Measurements from ENCODE around the gene PRDM15.

The PRDM15 gene

DNA sequence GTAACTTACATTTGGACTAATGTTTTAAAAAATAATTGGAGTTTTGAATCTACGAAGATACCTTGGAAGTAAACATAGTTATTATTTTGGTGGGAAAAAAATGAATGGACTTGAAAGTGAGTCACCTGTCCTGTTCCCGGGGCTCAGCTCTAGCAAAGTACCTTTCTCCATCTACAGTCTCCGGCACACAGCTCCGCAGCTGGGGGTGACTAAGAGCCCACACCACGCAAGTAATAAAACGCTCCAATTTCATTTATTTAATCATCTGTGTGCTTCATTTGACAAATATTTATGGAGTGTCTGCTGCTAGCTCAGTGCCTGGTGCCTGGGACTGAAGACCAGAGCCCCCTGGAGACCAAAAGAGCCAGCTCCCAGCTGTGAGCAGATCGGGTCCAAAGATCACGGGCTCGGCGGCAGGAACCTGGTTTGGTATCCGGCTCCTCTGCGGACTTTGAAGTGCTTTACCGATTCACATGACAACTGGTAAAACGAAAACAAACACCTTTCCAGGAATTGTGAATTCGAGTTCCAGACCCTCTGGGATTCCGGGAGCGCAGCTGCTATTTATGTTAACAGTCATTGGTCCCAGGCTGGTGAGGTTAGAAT is 110.6 kb downstream of the PRDM15 start:
- H3K9me3 ChIP-seq, result no peaks in the 10 kb centered on the region
- peaks cover 0 to 24% (median 14%) of the 10 kb centered on the region in 4 donors for H3K4me1 ChIP-seq
- TF ChIP-seq, protein P1, sequence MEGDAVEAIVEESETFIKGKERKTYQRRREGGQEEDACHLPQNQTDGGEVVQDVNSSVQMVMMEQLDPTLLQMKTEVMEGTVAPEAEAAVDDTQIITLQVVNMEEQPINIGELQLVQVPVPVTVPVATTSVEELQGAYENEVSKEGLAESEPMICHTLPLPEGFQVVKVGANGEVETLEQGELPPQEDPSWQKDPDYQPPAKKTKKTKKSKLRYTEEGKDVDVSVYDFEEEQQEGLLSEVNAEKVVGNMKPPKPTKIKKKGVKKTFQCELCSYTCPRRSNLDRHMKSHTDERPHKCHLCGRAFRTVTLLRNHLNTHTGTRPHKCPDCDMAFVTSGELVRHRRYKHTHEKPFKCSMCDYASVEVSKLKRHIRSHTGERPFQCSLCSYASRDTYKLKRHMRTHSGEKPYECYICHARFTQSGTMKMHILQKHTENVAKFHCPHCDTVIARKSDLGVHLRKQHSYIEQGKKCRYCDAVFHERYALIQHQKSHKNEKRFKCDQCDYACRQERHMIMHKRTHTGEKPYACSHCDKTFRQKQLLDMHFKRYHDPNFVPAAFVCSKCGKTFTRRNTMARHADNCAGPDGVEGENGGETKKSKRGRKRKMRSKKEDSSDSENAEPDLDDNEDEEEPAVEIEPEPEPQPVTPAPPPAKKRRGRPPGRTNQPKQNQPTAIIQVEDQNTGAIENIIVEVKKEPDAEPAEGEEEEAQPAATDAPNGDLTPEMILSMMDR (IDR thresholded peaks at IDR 0.05), result peak in 1 of 2 experiments; percentile 16
- peak overlapping the region; percentile 65 to 90 for H3K4me3 ChIP-seq
- peaks cover 0 to 13% of the 10 kb centered on the region in 2 donors for H3K27me3 ChIP-seq
- H3K27ac ChIP-seq, result peak overlapping the region; percentile 81 to 83
- H3K36me3 ChIP-seq, result no peaks in the 10 kb centered on the region
- intact Hi-C loops (cut with DNase I; ENCODE audit: low total_unique reads), result no loop called here
- peak in 1 of 2 donors; percentile 75 for DNase-seq

DNA sequence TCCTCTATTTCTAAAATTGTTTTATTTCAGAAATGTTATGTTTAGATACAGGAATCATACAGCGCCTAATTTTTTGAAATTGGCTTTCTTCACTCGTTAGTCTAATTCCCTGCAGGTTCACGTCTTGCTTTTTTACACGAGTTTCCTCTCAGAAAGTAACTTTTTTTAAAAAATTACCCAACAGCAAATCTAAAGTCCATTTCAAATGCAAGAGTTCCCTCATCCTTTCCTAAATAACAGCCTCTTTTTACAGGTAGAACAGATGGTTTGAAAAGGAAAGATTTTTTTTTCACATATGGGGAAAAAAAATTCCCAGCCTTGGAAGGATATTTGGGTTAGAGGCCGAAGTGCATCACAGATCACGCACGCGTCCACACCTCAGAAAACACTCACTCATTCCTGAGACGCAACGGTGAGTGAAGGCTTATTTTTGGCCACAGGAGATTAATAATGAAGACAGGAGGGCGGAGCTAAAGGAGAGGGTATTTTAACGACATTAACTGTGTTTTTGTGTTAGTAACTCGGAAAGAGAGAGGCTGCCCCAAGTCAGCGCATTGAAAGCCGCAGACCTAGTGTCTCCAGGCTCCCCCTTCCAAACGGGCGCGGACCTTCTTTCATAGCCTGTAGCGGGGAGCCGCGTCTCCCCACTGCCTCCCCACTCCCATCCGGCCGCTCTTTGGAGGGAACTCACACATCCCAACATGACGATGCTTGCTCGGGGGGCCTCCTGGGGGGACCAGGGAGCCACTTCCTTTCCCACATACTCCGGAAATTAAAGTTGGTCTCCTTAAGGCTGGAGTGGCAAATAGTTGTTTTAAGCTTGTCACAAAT is 111.3 kb downstream of the PRDM15 start:
- Histone ChIP-seq H3K27me3 (peaks cover 0 to 13% of the 10 kb centered on the region in 2 donors), H3K27ac (peak overlapping the region; percentile 81 to 83), H3K4me1 (peaks cover 0 to 28% (median 16%) of the 10 kb centered on the region in 4 donors), H3K4me3 (peak overlapping the region; percentile 65 to 90), H3K9me3 (no peaks in the 10 kb centered on the region), H3K36me3 (no peaks in the 10 kb centered on the region)
- intact Hi-C loops (cut with DNase I; ENCODE audit: low total_unique reads), result no loop called here
- TF ChIP-seq, protein P1 (IDR thresholded peaks at IDR 0.05), result no peak
- DNase-seq, result peak in 1 of 2 donors; percentile 63

DNA sequence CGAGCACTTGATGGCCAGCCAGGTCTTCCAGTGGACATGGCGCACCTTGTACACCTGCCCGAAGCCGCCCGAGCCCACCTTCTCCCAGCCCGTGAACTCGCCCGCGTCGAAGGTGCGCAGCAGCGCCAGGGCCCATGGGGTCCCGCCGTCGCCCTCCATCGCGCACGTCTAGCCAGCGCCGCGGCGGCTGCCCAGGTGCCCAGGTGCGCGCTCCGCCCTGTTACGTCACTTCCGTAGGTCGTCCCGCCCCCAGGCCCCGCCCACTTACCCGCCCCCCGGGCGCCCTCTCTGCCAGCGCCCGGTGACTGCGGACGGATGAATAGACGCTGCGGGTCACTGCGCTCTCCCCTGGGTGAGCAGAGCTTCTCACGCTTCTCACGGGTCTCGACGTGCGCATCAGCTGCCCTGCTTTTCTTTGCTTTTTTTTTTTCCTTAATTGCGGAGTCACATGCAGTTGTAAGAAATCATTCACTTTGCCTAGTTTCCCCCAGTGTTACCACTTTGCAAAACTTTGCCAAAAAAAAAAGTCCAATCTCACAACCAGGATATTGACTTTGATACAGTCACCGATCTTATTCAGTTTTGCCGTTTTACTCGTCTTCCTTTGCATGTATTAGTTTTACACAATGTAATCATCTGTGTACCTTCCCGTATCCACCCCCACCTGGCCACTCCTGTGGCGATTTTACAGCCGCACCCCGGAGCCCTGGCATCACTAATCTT is 112.1 kb downstream of the PRDM15 start, which contains the start of gene RIPK4:
Gene RIPK4 (minus strand): TSS at position 170 of the 723 bp plus-strand sequence. CDS start 11 bp downstream, at position 159.
- no peaks in the 10 kb centered on the region for H3K36me3 ChIP-seq
- peaks cover 0 to 35% (median 20%) of the 10 kb centered on the region in 4 donors for H3K4me1 ChIP-seq
- no peaks in the 10 kb centered on the region for H3K9me3 ChIP-seq
- intact Hi-C loops (cut with DNase I; ENCODE audit: low total_unique reads), result no loop called here
- peak within 1 kb of the TSS; percentile 81 to 83 for H3K27ac ChIP-seq
- TF ChIP-seq, protein P1 (IDR thresholded peaks at IDR 0.05), result no peak
- peaks cover 0 to 13% of the 10 kb centered on the region in 2 donors for H3K27me3 ChIP-seq
- peak within 1 kb of the TSS; percentile 65 to 90 for H3K4me3 ChIP-seq
- DNase-seq, result peak in 1 of 2 donors; percentile 83

DNA sequence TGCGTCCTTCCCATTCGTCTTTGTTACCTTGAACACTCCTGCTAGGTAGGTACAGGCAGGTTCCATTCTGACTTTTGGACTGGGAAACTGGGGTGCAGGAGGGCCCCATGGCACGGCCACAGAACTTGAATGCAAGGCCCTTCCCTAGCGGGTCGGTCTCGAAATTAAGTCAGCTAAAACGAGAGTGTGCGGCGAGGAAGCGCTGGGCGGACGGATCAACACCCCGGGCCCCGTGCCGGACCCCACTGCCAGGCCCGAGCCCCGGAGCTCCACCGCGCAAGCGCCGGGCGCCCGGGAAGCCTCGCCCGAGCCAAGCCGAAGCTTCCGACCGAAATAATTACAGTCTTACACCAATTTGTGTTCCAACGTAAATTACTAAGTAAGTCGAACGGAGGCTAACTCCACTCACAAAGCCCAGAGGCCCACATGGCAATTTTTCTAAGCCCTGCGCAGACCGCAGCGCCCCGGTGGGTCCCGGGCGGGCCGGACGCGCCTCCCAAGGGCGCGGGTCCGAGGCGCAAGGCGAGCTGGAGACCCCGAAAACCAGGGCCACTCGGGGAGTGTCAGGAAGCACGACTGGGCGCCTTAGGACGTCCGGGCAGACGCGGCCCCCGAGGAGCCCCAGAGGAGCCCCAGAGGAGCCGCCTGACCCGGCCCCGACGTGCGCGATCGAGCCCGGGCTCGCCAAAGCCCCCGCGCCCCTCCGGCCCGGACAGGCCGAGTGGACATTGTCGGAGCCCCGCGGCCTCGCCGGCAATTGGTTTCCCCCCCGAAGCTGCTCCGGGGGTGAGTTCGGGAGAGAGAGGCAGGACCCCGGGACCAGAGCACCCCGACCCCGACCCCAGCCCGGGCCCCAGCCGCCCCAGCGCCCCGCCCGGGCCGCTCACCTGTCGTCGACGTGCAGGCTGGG is 112.9 kb downstream of the PRDM15 start:
- H3K36me3 ChIP-seq, result no peaks in the 10 kb centered on the region
- H3K4me3 ChIP-seq, result peak overlapping the region; percentile 65 to 90
- H3K9me3 ChIP-seq, result no peaks in the 10 kb centered on the region
- DNase-seq, result no peak
- peak overlapping the region; percentile 81 to 83 for H3K27ac ChIP-seq
- H3K27me3 ChIP-seq, result peaks cover 0 to 13% of the 10 kb centered on the region in 2 donors
- intact Hi-C loops (cut with DNase I; ENCODE audit: low total_unique reads), result no loop called here
- H3K4me1 ChIP-seq, result peaks cover 0 to 43% (median 27%) of the 10 kb centered on the region in 4 donors
- TF ChIP-seq, protein P1 (IDR thresholded peaks at IDR 0.05), result no peak

Measured in tibial artery (tissue), 4 donors.